22Rv1 (cell line): ENCODE results near the gene RAB15.

ENCODE experiments used
- H3K27ac ChIP-seq: fragments of 450-650 bp; 2 replicates; pipeline ENCODE4 v1.5.1; 2017
- CTCF ChIP-seq: fragments of 450-650 bp; IDR thresholded peaks from 2 replicates; pipeline ENCODE4 v1.5.1; 2017; ENCODE audit warnings: mild to moderate bottlenecking
- ZFX ChIP-seq: fragments of 450-650 bp; IDR thresholded peaks from 2 replicates; pipeline ENCODE4 v1.6.1; 2017; ENCODE audit warnings: antibody characterized with exemption, borderline replicate concordance

Gene RAB15

GRCh38 chr14:64973026-64973442, 898 bp upstream of the RAB15 start:
- H3K27ac ChIP-seq, result no peak overlapping the region
- TF ChIP-seq CTCF (no peak), ZFX (no peak)

GRCh38 chr14:64971491-64971942, 619 bp downstream of the RAB15 start:
- TF ChIP-seq ZFX (no peak), CTCF (no peak)
- H3K27ac ChIP-seq, result no peak overlapping the region

GRCh38 chr14:64970776-64971477, 1.2 kb downstream of the RAB15 start:
- no peak overlapping the region for H3K27ac ChIP-seq
- TF ChIP-seq ZFX (no peak), CTCF (no peak)

- TF ChIP-seq CTCF (no peak), ZFX (no peak)
Observed at GRCh38 chr14:64970041-64970440, 2.1 kb downstream of the RAB15 start.

GRCh38 chr14:64968651-64969050, 3.5 kb downstream of the RAB15 start:
- no peak for TF ChIP-seq CTCF
- TF ChIP-seq ZFX, result no peak
- no peak overlapping the region for H3K27ac ChIP-seq

More at GRCh38 chr14:64970041-64970440, 2.1 kb downstream of the RAB15 start:
- no peak overlapping the region for H3K27ac ChIP-seq

- H3K27ac ChIP-seq, result no peak overlapping the region
- no peak for TF ChIP-seq ZFX
- no peak for TF ChIP-seq CTCF
Observed at GRCh38 chr14:64968167-64968566, 4.0 kb downstream of the RAB15 start.

GRCh38 chr14:64966976-64967375, 5.2 kb downstream of the RAB15 start:
- TF ChIP-seq ZFX (no peak), CTCF (no peak)
- H3K27ac ChIP-seq, result peak overlapping the region; percentile 53
